GM19468 (cell line): ENCODE measurements around the gene SYNE1.
"Not testable (repeated sequence)": the region's sequence is repeated elsewhere in the genome, so short reads cannot be mapped to it uniquely, and the experiment has no call there.

ENCODE experiments used
- ATAC-seq: cut with Tn5 transposase; IDR thresholded peaks from one replicate; pipeline ENCODE4 v1.9.1; 2021; ENCODE audit warnings: mild to moderate bottlenecking, moderate library complexity, moderate number of reproducible peaks; ENCODE audit not compliant: unreplicated experiment; ENCODE audit errors: extremely low read depth

SYNE1 gene

DNA sequence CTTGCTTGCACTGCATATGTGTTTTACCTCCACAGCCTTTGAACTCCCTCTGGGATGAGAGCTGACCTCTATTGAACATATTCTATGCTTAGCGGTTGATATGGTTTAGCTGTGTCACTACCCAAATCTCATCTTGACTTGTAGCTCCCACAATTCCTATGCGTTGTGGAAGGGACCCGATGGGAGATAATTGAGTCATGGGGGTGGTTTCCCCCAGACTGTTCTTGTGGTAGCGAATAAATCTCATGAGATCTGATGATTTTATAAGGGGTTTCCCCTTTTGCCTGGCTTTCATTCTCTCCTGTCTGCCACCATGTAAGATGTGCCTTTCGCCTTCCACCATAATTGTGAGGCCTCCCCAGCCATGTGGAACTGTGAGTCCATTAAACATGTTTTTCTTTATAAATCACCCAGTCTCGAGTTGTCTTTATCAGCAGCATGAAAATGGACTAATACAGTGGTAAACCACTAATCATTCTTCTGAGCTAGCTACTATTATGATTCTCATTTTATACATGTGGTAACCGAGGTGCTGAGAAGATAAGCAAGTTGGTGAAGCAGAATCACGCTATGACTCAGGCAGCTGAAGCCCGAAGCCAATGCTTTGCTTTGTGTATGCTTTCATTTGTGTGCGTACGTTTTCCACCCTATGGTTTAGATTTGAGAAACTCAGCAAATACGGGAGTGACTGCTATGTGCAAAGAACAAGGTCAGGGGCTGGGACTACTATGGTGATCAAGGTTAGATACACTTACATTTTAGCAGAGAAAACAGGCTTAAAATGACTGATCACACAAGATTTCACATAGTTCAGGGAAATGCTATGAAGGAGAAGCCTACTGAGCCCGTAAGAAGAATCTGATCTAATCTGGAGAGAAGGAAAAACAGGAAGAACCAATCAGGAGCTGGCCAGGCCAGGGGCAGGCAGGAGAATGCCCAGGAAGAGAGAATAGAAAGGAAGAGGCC lies 466.2 kb downstream of the SYNE1 start:
- peak; percentile 93 for ATAC-seq

DNA sequence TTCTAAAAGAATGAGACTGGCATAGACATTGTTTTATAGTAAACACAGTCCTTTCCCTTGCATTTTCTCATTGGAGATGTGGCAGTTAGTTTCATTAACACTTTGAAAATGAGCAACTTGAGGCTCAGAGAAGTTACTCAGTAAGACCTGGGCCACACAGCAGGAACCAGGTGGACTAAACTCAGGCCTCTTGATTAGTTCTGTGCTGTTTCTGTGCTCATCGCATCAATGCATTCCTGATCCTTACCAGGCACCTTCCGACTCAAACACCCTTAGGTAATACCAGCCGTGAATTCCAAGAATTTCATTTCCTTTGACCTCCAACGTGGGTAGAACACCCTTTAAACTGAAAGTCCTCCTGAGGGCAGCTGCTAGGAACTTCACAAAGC lies 466.9 kb downstream of the SYNE1 start:
- ATAC-seq, result no peak

DNA sequence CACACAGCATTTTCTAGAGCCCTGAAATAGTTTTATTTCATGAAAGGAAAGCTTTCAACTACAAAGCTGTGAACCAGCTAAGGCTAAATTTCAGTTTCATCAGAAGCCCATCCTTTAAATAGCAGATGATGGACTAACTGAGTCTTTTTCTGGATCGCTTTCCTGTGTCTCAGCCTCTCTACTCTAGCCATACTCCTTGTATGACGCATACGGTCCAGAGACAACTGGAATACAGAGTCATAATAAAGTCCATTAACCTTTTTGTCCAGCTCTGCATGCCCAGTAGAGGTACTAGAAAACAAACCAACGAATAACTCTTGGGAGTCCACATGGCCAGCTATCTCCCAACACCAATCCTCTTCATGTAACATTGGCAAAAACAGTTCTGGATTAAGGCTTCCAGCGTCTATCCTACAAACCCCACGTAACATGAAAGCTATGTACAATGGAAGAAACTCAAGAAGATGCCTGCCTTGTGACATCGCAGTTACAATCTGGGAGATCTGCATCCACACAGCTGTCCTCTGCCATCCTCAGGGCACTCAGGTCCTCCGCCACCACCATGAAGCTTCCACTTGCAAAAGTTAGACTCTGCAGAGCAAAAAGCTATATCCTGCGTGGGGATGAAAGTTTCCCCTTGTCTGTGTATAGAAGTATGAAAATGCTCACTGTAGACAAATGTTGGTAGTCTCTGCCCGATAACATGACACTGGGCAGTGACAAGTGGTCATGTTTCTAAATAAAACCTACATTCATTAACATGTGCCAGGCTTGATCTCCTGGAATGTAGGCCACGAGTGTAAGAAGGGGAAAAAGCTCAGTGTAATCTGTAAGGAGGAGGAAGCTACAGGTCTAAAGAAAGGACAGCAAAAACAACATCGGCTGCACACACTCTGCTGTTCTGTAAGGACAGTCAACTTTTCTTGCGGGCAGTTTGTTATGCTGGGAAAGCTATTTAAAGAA lies 469.2 kb downstream of the SYNE1 start:
- ATAC-seq, result no peak

DNA sequence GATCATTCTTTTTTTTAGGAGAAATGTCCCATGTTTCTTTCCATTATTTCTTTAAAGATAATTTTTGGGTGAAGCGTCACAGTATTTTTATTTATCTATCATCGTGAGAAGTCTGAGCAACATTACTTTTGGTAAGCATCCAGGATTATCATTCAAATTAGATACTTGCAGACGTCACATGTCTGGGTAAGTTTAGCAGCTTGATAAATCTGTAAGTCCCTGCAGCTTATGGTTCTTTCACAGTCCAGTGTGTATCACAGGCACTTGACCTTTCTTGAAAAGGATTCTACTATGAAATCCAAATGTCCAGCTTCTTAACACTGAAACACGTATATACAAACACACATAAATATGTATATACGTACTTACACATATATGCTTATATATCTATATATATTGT lies 470.3 kb downstream of the SYNE1 start:
- ATAC-seq, result no peak

DNA sequence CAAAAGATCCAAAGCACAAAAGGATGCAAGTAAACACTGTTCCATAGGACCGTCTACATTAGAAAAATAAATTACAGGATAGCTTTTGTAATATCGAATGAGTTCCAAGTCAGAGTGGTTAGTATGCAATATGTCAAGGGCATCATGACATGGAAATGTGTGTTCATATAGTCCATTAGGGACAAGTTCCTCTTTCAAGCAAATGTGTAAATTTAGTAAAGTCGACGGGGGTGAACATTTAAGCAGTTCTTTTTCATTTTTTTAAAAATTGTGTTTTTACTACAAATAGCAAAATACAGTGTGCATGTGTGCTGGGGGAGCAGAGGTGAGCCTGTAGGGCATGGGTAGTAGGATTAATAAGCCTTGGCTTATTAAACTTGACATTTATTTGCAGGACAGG lies 470.7 kb downstream of the SYNE1 start:
- no peak for ATAC-seq

DNA sequence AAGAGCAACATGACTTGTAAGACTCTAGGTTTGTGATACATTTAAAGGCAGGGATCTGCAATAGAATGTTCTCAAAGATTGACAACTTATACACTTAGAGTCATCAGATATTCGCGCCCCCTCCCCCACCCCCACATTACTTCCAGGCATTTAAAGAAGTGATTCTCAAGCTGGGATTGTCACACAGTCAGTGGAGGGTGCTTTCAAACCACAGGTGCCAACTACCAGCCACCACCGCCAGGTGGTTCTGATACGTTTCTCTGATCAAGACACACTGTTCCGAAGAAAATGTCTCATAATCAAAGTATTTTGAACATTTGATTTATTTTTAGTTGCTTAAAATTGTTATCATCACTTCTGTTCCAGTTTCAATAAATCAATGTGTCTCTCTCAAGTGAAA lies 472.2 kb downstream of the SYNE1 start:
- no peak for ATAC-seq

DNA sequence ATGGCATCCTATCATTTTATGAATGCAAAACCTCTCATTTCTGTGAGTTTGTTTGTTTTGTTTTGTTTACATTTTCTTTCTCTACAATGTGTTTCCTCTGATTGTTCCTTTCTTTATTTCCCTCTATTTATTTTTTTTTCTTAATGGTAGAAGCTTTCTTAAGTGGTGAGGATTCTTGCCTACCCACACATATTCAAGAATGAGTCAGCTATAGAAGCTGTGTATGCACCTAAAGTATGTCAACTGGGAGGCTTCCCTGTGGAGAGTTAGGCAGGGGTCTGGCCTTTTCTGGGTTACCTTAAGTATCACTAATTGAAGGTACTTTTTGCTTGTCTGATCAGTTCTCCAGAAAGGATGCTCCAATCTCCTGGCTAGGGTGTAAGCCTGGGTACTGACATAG lies 475.7 kb downstream of the SYNE1 start:
- ATAC-seq, result no peak

DNA sequence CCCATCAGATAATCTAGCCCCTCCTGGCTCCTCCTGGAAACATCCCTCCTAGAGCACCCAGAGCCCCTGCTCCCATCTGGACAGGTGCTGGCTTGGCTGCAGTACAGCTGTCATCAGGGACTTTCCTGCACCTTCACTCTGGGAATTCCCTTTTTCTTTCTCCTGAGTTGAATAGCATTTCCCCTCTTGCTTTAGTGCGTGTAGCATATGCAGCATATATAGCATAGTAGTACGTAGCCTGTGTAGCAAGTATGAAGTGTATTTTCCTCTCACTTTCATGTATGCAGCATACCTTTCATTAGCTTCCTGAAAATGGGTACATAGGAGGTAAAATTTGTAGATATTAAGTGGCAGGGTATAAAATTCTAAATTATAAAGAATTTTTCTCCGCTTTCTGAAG lies 476.8 kb downstream of the SYNE1 start:
- peak; percentile 65 for ATAC-seq

DNA sequence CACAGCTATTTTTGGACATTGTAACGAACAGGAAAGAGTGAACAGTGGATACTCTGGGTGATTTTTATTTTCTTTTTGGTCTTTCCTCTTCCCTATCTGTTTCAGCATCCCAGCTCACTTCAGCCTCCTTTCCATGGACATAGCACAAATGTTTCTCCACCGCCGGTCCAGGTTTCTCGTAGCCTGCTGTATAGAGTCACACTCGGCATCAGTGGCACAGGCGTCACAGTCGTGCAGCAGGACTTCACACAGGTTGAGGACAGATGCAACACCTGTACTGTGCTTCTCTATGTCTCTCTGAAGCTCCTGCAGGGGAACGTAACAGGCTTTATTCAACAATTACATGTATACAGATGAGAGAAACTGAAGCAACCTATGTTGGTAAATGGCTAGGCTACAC lies 481.4 kb downstream of the SYNE1 start:
- ATAC-seq, result no peak

DNA sequence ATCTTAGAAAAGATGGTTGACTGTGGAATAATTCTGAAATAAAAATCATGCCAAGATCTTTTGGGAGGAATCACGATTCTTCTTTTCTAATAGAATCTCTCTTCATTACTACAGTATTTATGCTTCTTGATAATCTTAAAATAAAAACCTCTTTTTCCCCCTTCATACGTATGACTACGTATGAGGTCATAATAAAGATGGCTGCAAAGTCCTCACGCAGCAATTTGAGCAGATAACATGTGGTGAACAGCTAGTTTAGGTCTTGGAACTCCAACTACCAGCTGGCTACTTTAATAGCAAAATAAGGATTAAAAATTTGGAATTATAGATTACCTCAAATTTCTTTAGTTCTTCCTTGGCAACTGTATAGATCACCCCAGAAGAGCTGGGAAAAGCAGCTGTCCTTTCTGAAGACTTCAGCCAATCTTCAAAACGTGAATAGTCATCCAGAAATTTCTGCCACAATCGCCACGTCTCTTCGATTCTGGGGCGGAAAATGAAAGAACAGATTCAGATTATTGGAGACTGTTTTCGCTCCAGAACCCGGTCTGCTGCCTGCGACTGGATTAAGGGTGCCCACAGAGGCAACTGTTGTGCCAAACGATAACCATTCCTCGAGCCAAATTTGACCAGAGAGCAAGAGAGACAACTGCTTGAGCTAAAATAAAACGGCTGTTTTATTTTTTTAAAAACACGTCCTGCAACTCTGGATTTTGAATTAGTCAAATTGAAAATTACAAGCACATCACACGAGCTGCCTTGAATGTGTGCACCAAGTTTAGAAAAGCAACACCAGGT lies 482.4 kb downstream of the SYNE1 start:
- ATAC-seq, result no peak

DNA sequence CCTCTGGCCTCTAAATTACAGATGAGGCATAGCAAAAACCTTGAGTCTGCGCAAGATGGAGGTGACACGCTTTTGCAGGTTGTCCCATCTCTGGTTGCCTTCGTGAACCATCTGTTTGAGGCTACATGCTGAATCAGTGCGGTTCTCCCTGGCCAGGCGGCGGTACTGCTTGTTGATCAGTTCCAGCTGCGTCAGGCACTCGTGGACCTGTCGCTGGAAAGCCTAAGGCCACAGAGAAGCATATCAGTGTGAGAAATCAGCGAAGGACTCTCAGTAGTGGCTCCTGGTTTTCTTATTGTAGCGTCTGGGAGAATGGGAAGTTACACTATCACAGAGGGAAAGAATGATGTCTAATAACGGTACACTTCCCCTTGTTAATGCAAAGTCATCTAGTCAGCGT lies 485.2 kb downstream of the SYNE1 start:
- ATAC-seq, result no peak

DNA sequence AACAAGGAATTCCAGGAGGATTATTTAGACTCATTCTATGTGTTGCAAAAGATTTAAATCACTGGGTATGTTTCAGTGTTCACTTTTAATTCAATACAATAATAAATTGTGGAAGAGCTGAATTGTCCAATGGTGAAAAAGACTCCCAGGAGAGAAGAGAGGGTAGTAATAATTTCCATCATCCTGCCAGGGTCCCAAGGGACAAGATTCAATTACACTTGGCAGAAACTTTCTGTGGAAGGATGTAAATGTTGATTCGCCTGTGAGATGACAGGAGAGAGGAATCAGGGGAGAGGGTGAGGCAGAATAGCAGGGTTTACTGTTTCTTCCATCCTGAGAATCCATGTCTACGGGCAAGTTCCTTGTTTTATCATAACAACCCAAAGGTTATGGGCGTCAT lies 487.0 kb downstream of the SYNE1 start:
- ATAC-seq, result no peak

DNA sequence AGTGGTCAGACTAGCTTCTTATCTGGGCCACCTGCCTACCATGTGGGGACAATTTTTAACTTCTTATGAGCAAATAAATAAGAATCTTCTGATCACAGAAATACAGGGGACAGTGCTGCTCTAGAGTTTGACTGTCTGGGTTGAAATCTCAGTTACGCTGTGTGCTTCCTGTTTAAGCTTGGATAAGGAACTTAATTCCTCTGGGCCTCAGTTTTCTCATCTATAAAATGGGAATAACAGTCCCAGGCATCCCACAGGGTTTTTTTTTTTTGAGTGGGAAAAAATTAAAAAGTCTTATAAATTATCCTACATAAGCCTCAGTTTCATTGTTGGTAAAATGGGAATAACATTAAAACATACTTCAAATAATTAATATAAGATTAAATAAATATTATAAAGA lies 488.8 kb downstream of the SYNE1 start:
- no peak for ATAC-seq

DNA sequence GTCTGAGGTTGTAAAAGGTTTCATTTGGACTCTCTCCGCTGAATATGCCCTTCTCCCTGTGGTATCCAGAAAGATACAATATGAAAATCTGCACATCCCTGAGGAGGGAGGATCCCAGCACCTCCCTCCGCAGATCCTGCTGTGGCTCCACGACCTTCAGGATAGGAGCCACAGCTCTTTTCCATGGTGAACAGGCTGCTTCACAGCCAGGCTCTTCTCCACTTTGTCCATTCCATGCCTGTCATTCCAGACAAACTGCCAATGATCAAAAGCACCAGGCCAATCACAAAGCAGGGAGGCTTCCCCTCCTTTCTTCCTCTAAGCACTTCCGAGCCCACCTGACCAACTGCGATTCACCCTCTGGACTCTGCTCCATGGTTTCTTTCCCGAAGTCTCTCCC lies 489.9 kb downstream of the SYNE1 start:
- ATAC-seq, result no peak

DNA sequence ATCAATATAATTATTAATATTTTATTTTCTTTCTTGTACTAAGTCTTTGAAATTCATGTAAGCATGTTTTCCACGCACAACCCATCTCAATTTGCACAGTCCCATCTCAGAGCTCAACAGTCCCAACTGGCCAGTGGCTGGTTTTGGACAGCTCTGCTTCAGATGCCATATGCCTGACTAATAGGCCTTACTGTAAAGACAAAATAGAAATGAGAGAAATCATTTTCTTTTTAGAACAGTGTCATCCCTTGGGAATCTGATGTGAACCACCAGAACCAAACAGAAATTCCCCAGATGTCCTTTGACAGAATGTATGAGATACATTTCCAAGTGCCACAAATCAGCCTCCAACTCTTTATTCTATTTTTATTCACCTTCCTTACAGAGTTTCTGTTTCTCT lies 490.8 kb downstream of the SYNE1 start:
- no peak for ATAC-seq

DNA sequence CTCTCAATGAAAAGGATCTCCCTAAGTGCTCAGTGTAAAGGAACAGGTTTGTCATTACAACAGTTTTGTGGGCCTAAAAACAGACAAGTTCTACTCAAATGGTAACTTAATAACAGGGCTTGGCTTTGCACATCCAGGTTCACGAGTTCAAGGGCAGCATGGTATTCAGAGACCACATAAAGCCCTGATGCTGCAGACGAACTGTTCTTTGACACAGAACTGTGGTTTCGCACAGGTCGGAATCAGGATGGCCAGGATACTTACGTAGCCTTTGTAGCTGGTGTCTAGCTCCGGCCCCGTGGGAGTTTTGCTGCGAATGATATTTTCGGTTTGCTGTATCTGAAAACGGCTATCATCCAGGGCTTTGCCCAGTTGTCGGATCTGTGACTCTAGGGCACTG lies 493.8 kb downstream of the SYNE1 start:
- ATAC-seq, result no peak

DNA sequence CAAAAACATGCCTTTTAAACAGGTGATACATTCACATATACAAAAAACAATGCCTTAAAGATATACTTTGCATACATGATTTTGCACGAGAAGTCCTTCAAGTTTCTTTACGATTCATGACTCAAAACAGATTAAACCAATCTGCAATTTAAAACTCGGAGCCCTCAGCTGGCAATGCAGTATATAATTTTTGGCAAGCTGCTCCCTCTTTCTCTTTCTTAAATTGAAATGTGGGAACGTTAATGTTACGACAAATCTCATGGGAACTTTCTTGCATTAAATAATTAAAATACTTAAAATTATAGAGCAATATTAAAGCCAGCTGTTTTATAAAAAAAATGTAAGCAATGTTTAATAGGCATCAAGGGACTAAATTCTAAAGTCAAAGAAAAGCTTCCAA lies 495.1 kb downstream of the SYNE1 start:
- no peak for ATAC-seq

DNA sequence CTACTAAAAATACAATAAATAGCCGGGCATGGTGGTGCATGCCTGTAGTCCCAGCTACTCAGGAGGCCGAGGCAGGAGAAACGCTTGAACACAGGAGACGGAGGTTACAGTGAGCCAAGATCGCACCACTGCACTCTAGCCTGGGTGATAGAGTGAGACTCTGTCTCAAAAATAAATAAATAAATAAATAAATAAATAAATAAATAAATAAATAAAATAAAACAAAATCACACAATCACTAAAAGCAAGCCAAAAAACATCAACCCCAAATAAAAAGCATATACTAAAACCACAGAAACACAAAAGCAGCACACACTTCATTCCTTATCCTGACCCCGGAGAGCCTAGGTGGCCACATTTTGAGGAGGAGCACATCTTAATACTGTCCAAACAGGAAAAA lies 498.8 kb downstream of the SYNE1 start:
- not testable (repeated sequence) for ATAC-seq

DNA sequence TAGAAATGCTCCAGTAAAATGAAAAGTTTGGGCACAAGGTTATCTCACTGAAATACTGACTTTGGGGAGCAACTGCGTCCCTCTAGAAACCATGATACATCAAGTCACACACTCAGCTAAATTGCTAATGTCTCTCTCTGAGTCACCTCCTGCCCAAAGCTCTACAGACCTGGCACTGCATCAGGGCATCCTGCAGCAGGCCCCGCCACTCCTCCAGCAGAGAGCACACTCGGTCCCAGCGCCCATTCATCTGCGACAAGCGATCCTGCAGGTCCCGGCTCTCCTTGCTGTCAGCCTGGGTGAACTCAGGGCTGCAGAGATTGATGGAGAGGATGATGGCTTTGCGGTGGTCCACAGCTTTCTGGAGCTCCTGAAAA lies 500.7 kb downstream of the SYNE1 start:
- no peak for ATAC-seq

DNA sequence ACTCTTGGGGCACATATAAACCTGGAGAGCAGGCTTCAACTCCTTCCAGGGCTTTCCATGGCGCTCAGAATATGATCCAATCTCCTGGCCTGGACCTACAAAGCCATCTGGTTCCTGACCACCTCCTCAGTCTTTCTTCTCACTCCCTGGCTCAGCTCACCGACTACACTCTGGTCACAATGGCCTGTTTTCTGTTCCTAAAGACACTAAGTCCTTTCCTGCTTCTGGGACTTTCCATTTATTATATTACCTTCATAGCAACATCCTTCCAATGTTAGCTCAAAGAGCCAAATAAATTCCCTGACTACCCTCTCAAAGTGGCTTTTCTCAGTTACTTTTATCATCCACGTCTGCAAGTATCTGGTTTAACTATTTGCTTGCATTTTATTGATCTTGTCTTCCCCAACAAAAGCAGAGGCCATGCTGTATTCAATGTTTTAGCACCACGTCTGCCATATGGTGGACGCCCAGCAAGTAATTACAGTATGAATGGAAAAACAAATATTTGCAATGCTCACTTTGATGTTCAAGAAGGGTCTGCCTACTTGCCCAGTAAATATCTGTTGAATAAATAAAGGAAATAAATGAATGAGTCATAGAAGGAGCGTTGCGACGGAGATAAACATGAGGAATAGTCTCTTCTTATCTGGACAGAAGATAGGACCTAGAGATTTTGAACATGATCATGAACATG lies 501.3 kb downstream of the SYNE1 start:
- no peak for ATAC-seq
